Stimulated activated CD4-positive, alpha-beta T cell treated with anti-CD3 and anti-CD28 coated beads, TNF-alpha, amount 100 ng/mL, for 24 hours (primary cell): ENCODE results near the gene ADRB1.

ENCODE experiments used
- DNase-seq, 3 experiments: peaks; one replicate each; pipeline ENCODE4 v3.0.0-alpha.2; 2020; ENCODE audit warnings: low read depth in 3 of 3

Gene ADRB1

DNA sequence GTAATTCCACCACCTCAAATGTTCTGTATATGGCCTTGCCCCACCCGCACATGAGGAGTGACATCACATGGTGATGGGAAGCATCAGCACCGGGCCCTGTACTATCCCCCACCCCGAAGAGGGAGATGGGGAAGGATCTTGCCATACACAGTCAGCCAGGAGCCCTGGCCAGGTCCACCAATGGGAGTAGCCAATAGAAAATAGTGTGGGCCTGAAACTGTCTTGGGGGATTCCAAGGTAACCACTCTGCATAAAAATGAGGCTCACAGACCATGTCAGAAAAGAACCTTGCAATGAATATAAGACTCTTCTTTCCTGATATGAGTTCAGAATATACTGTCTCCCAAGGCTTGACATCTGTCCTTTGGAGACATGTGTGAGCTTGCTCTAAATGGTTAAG is 51.1 kb downstream of the ADRB1 start:
- DNase-seq = no peak

DNA sequence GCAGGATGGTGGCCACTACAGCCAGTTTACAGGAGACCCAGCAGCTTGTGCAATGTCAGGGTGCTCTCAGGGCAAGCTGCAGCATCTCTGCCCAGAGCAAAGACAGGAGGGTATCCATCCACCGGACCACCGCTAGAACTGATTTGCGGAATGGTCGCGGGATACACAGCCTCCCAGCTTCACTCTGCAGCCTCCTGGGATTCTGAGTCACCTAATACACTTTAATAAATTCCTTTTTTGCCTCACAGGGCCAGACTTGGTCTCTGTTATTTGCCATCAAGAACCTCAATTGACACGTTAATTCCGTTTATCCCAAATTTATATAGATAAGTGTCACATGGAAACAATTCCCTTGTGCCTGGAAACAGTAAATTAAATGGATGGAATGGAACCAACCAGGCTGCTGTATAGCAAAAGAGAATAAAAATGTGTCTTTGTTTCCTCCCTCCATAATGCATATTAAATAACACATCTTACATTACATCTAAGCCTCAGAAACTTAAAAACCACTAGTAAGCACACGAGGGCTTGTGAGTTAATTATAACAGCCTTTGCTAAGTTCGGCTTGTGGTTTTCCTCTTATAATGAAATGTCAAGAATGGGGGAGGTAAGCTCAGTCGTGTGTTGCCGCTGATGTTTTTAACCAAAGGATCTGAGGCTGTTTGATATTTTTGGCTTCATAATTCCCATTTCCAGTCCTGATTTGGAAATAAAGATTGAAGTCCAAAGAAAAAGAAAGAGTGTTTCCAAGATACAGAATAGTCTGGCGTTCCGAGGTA is 52.1 kb downstream of the ADRB1 start:
- DNase-seq = no peak
